HepG2 (cell line): Measurements from ENCODE around the gene TMEM129. TPM values are rescaled to one million over a fixed set of nuclear protein-coding genes. Genes with fewer than 3 reads are reported as not detected.

Experiments
- ARNT2 ChIP-seq: sonication (generic); formaldehyde crosslinking; IDR thresholded peaks from 2 replicates; pipeline ENCODE4 v1.8.0; 2022; ENCODE audit warnings: mild to moderate bottlenecking, low read depth, missing genetic modification reagents, moderate library complexity
- DR1 ChIP-seq: sonication (generic); formaldehyde crosslinking; IDR thresholded peaks from 2 replicates; pipeline ENCODE4 v1.8.0; 2021; ENCODE audit warnings: mild to moderate bottlenecking, missing genetic modification reagents, inconsistent platforms
- EED ChIP-seq: sonication (generic); formaldehyde crosslinking; IDR thresholded peaks from 2 replicates; pipeline ENCODE4 v1.5.0; 2020; ENCODE audit warnings: mild to moderate bottlenecking, missing genetic modification reagents
- KLF6 ChIP-seq: IDR thresholded peaks from 2 replicates; pipeline ENCODE4 v1.8.0; 2016; ENCODE audit warnings: missing biosample characterization, missing genetic modification reagents
- NKX3-1 ChIP-seq: sonication (generic); formaldehyde crosslinking; IDR thresholded peaks from 2 replicates; pipeline ENCODE4 v1.5.0; 2020; ENCODE audit warnings: missing genetic modification reagents
- SP1 ChIP-seq, 2 experiments: fragments of 450-650 bp in 1 of 2; sonication (generic) in 1 of 2; formaldehyde crosslinking in 1 of 2; IDR thresholded peaks; 2 replicates each; pipeline versions ENCODE4 v1.4.0 to v1.6.1; 2016 to 2020; ENCODE audit warnings: missing genetic modification reagents in 1 of 2
- SPEN ChIP-seq: sonication (generic); formaldehyde crosslinking; IDR thresholded peaks from 2 replicates; pipeline ENCODE4 v1.5.1; 2020; ENCODE audit warnings: low read depth, mild to moderate bottlenecking, missing genetic modification reagents
- TCF7L2 ChIP-seq: IDR thresholded peaks from 2 replicates; pipeline ENCODE4 v1.6.1; 2011; ENCODE audit warnings: mild to moderate bottlenecking, low read depth, low read length, moderate library complexity
- ZFX ChIP-seq: sonication (generic); formaldehyde crosslinking; IDR thresholded peaks from 2 replicates; pipeline ENCODE4 v1.4.0; 2020; ENCODE audit warnings: mild to moderate bottlenecking, low read depth, missing genetic modification reagents, moderate library complexity
- ZMYM3 ChIP-seq: sonication (generic); formaldehyde crosslinking; IDR thresholded peaks from 2 replicates; pipeline ENCODE4 v1.5.1; 2020; ENCODE audit warnings: mild to moderate bottlenecking, missing genetic modification reagents
- ZNF235 ChIP-seq: sonication (generic); formaldehyde crosslinking; IDR thresholded peaks from 2 replicates; pipeline ENCODE4 v1.8.1; 2023; ENCODE audit warnings: mild to moderate bottlenecking, missing genetic modification reagents, borderline replicate concordance
- ZNF460 ChIP-seq: sonication (generic); formaldehyde crosslinking; IDR thresholded peaks from 2 replicates; pipeline ENCODE4 v1.5.1; 2020; ENCODE audit warnings: missing genetic modification reagents, mild to moderate bottlenecking, borderline replicate concordance
- ZSCAN30 ChIP-seq: sonication (generic); formaldehyde crosslinking; IDR thresholded peaks from 2 replicates; pipeline ENCODE4 v1.5.0; 2020; ENCODE audit warnings: mild to moderate bottlenecking, missing genetic modification reagents
- polyA plus RNA-seq, 8 experiments: library from polyadenylated mRNA; depleted of rRNA in 3 of 8; stranded (reverse) in 7 of 8; unstranded in 1 of 8; fragments of >200 nt; fragmentation: Illumina TruSeq in 4 of 8; extraction: Trizol in 4 of 8; gene quantifications; 2 replicates each; pipeline versions ENCODE4 v1.2.1 to v1.2.3, GENCODE V29; 2011 to 2016; ENCODE audit warnings: low read depth in 4 of 8, missing spikeins in 1 of 8, mixed read lengths in 1 of 8; ENCODE audit not compliant: insufficient read depth in 1 of 8
- total RNA-seq, 5 experiments: library from RNA; depleted of rRNA; stranded (reverse); fragments of >200 nt; fragmentation: Illumina TruSeq; extraction: Trizol; gene quantifications; 2 replicates each; pipeline ENCODE4 v1.2.3, GENCODE V29; 2016; ENCODE audit warnings: low read depth in 1 of 5
- TF ChIP-seq, protein P1 (sequence below): sonication (generic); formaldehyde crosslinking; IDR thresholded peaks from one replicate; pipeline ENCODE4 v1.5.1; 2020; ENCODE audit warnings: mild to moderate bottlenecking, missing genetic modification reagents; ENCODE audit errors: not compliant biosample characterization
- TF ChIP-seq, protein P2 (sequence below): sonication (generic); formaldehyde crosslinking; IDR thresholded peaks from 2 replicates; pipeline ENCODE4 v1.5.0; 2020; ENCODE audit warnings: missing genetic modification reagents, mild to moderate bottlenecking, borderline replicate concordance
- TF ChIP-seq, protein P3 (sequence below): sonication (generic); formaldehyde crosslinking; IDR thresholded peaks from 2 replicates; pipeline ENCODE4 v1.8.0; 2022; ENCODE audit warnings: mild to moderate bottlenecking, missing genetic modification reagents, moderate library complexity
- TF ChIP-seq, protein P4 (sequence below): sonication (generic); formaldehyde crosslinking; IDR thresholded peaks from 2 replicates; pipeline ENCODE4 v1.4.0; 2020; ENCODE audit warnings: missing genetic modification reagents

TMEM129 gene
- total and polyA plus RNA-seq, 2 of the 13 experiments (the other 11 are each of a cell fraction or from before 2014, with no cell fraction given): 19.0 to 25.8 TPM

DNA sequence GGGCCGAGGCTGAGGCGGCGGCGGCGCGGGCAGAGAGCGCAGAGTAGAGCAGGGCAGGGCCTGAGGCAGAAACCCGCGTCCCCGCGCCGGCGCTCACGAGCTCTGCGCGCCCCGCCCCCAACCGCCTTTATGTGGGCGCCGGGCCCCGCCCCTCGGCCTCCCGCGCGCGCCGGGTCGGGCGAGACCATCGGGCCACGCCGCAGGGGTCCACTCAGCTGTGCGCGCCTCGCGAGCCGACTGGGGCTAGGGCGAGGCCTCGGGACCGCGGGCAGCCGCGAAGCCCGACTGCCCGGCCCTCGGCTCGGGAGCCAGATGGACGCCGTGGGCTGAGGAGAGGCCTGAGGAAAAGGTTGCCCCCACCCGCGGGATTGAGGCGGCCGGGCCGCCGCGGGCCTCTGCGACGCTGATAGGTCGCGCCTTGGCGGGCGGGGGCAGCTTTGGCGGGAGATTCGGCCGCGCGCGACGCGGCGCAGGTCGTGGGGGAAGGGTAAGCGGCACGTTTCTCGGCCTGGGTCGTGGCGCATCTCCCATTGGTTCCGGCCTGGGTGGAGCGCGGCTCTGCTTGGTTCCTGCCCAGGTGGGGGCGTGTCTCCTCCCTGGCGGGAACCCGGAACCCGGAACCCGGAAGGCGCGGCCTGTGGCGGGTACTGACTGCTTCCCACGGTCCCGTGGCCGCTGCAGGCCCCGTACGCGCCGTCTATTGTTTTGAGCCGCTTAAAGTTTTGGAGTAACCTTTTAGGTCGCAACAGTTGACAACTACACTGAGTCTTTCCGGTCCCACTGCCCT, 8.7 kb downstream of the TMEM129 start, which contains the start of gene SLBP (continued):
- TF ChIP-seq, protein P1, sequence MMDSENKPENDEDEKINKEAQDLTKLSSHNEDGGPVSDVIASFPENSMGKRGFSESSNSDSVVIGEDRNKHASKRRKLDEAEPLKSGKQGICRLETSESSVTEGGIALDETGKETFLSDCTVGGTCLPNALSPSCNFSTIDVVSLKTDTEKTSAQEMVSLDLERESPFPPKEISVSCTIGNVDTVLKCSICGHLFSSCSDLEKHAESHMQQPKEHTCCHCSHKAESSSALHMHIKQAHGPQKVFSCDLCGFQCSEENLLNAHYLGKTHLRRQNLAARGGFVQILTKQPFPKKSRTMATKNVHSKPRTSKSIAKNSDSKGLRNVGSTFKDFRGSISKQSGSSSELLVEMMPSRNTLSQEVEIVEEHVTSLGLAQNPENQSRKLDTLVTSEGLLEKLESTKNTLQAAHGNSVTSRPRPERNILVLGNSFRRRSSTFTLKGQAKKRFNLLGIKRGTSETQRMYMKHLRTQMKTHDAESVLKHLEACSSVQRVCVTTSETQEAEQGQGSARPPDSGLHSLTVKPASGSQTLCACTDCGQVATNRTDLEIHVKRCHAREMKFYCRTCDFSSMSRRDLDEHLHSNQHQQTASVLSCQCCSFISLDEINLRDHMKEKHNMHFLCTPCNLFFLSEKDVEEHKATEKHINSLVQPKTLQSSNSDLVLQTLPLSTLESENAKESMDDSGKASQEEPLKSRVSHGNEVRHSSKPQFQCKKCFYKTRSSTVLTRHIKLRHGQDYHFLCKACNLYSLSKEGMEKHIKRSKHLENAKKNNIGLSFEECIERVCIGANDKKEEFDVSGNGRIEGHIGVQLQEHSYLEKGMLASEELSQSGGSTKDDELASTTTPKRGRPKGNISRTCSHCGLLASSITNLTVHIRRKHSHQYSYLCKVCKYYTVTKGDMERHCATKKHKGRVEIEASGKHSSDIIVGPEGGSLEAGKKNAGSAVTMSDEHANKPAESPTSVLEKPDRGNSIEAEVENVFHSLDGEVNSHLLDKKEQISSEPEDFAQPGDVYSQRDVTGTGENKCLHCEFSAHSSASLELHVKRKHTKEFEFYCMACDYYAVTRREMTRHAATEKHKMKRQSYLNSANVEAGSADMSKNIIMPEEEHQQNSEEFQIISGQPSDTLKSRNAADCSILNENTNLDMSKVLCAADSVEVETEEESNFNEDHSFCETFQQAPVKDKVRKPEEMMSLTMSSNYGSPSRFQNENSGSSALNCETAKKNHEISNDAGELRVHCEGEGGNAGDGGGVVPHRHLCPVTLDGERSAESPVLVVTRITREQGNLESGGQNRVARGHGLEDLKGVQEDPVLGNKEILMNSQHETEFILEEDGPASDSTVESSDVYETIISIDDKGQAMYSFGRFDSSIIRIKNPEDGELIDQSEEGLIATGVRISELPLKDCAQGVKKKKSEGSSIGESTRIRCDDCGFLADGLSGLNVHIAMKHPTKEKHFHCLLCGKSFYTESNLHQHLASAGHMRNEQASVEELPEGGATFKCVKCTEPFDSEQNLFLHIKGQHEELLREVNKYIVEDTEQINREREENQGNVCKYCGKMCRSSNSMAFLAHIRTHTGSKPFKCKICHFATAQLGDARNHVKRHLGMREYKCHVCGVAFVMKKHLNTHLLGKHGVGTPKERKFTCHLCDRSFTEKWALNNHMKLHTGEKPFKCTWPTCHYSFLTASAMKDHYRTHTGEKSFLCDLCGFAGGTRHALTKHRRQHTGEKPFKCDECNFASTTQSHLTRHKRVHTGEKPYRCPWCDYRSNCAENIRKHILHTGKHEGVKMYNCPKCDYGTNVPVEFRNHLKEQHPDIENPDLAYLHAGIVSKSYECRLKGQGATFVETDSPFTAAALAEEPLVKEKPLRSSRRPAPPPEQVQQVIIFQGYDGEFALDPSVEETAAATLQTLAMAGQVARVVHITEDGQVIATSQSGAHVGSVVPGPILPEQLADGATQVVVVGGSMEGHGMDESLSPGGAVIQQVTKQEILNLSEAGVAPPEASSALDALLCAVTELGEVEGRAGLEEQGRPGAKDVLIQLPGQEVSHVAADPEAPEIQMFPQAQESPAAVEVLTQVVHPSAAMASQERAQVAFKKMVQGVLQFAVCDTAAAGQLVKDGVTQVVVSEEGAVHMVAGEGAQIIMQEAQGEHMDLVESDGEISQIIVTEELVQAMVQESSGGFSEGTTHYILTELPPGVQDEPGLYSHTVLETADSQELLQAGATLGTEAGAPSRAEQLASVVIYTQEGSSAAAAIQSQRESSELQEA: peak; percentile 95
- TF ChIP-seq SP1 (IDR thresholded peaks at IDR 0.05): no peak
- TF ChIP-seq SP1 (CRISPR knock-in tag; IDR thresholded peaks at IDR 0.05): peak; percentile 74
- TF ChIP-seq SPEN (CRISPR knock-in tag): peak; percentile 95
- TF ChIP-seq ARNT2 (CRISPR knock-in tag): peak; percentile 99
- TF ChIP-seq DR1 (CRISPR knock-in tag): peak; percentile 93
- TF ChIP-seq, protein P2, sequence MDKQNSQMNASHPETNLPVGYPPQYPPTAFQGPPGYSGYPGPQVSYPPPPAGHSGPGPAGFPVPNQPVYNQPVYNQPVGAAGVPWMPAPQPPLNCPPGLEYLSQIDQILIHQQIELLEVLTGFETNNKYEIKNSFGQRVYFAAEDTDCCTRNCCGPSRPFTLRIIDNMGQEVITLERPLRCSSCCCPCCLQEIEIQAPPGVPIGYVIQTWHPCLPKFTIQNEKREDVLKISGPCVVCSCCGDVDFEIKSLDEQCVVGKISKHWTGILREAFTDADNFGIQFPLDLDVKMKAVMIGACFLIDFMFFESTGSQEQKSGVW (CRISPR knock-in tag): peak; percentile 71; the same call in 1 of the 2 replicates
- TF ChIP-seq ZMYM3 (CRISPR knock-in tag): no peak
- TF ChIP-seq, protein P3, sequence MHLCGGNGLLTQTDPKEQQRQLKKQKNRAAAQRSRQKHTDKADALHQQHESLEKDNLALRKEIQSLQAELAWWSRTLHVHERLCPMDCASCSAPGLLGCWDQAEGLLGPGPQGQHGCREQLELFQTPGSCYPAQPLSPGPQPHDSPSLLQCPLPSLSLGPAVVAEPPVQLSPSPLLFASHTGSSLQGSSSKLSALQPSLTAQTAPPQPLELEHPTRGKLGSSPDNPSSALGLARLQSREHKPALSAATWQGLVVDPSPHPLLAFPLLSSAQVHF (CRISPR knock-in tag): peak; percentile 98
- TF ChIP-seq EED (CRISPR knock-in tag): peak; percentile 78
- no peak for TF ChIP-seq ZNF460
- no peak for TF ChIP-seq TCF7L2
- TF ChIP-seq, protein P4, sequence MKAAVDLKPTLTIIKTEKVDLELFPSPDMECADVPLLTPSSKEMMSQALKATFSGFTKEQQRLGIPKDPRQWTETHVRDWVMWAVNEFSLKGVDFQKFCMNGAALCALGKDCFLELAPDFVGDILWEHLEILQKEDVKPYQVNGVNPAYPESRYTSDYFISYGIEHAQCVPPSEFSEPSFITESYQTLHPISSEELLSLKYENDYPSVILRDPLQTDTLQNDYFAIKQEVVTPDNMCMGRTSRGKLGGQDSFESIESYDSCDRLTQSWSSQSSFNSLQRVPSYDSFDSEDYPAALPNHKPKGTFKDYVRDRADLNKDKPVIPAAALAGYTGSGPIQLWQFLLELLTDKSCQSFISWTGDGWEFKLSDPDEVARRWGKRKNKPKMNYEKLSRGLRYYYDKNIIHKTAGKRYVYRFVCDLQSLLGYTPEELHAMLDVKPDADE (CRISPR knock-in tag): peak; percentile 93
- TF ChIP-seq ZSCAN30 (CRISPR knock-in tag): peak; percentile 94; the same call in 1 of the 2 replicates
- TF ChIP-seq KLF6 (CRISPR knock-in tag): peak; percentile 94
- TF ChIP-seq ZFX (CRISPR knock-in tag): peak; percentile 84
- TF ChIP-seq ZNF235 (CRISPR knock-in tag): peak; percentile 73
- TF ChIP-seq NKX3-1 (CRISPR knock-in tag): peak; percentile 98
